Hippocampal formation (tissue), 2 donors: ENCODE data around the gene KIAA1210.
"Not testable (repeated sequence)": the region's sequence is repeated elsewhere in the genome, so short reads cannot be mapped to it uniquely, and the experiment has no call there.

ENCODE experiments used
- DNase-seq, 2 donors: peaks; one replicate each; lab custom pipeline; 2025; lab: John Stamatoyannopoulos, UW

Gene KIAA1210

GRCh38 chrX:119036107-119037029, 91.2 kb downstream of the KIAA1210 start:
- no peak for DNase-seq

- no peak for DNase-seq
Measured at GRCh38 chrX:119030990-119031389, 96.6 kb downstream of the KIAA1210 start.

GRCh38 chrX:119029656-119030055, 98.0 kb downstream of the KIAA1210 start:
- not testable (repeated sequence) for DNase-seq

GRCh38 chrX:119028733-119029330, 98.8 kb downstream of the KIAA1210 start:
- DNase-seq, result no peak
